ENCODE measurements around the gene STAM. TPM values are rescaled to one million over a fixed set of nuclear protein-coding genes. Genes with fewer than 3 reads are reported as not detected.

STAM gene
- total and polyA plus RNA-seq, 7 donors, result 5.4 to 19.3 (median 13.7) TPM

DNA sequence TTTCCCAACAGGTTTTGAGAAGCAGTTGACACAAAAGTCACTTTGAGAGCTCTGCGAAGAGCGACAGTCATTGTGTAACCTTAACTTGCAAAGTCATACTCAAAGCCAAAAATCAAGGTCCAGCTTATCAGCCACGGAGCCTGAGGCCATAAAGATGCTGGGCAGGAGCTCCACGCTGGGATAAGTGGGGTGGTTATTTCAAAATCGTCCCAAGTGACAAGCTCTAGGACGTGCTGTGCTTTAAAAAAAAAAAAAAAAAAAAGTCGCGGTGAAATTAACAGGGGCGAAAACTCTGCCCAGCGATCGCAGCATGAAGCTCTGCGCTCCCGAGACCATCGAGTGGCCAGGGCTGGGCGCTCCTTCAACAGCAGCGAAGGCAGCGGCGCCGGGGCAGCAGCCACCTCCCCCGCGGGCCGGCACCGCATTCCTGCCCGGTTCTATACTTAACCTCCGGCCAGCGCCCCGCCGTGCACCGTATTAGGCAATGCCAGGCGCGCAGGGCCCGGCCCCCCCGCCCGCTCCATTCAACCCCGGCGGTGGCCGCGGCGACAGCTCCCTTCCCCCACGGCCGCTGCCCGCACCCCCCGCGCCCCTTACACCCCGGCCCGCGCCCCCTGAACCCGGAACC is 27.4 kb upstream of the STAM start:
- Histone ChIP-seq H3K9me3 (no peaks in the 10 kb centered on the region), H3K27me3 (no peaks in the 10 kb centered on the region), H3K4me3 (peak overlapping the region; percentile 79 to 96 (median 88)), H3K4me1 (peaks cover 0 to 14% (median 5%) of the 10 kb centered on the region in 4 donors), H3K27ac (peak overlapping the region; percentile 96 to 98 (median 98)), H3K36me3 (no peaks in the 10 kb centered on the region)
- WGBS, 2 donors, result 1 to 3% methylated on average over 48 of the region's 48 CpGs
- TF ChIP-seq POLR2AphosphoS5 (IDR thresholded peaks at IDR 0.05) (peak in 3 of 4 donors; percentile 4 to 45 (median 31)), POLR2A (IDR thresholded peaks at IDR 0.05) (no peak), EP300 (IDR thresholded peaks at IDR 0.05) (no peak)
- TF ChIP-seq, protein P1, sequence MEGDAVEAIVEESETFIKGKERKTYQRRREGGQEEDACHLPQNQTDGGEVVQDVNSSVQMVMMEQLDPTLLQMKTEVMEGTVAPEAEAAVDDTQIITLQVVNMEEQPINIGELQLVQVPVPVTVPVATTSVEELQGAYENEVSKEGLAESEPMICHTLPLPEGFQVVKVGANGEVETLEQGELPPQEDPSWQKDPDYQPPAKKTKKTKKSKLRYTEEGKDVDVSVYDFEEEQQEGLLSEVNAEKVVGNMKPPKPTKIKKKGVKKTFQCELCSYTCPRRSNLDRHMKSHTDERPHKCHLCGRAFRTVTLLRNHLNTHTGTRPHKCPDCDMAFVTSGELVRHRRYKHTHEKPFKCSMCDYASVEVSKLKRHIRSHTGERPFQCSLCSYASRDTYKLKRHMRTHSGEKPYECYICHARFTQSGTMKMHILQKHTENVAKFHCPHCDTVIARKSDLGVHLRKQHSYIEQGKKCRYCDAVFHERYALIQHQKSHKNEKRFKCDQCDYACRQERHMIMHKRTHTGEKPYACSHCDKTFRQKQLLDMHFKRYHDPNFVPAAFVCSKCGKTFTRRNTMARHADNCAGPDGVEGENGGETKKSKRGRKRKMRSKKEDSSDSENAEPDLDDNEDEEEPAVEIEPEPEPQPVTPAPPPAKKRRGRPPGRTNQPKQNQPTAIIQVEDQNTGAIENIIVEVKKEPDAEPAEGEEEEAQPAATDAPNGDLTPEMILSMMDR (IDR thresholded peaks at IDR 0.05), result no peak
- DNase-seq, result peak; percentile 90
- intact Hi-C loops (cut with DNase I), result loop anchor here (1.0 kb wide), 1 partner anchor 28 kb away; the partner anchor contains the start of gene STAM

DNA sequence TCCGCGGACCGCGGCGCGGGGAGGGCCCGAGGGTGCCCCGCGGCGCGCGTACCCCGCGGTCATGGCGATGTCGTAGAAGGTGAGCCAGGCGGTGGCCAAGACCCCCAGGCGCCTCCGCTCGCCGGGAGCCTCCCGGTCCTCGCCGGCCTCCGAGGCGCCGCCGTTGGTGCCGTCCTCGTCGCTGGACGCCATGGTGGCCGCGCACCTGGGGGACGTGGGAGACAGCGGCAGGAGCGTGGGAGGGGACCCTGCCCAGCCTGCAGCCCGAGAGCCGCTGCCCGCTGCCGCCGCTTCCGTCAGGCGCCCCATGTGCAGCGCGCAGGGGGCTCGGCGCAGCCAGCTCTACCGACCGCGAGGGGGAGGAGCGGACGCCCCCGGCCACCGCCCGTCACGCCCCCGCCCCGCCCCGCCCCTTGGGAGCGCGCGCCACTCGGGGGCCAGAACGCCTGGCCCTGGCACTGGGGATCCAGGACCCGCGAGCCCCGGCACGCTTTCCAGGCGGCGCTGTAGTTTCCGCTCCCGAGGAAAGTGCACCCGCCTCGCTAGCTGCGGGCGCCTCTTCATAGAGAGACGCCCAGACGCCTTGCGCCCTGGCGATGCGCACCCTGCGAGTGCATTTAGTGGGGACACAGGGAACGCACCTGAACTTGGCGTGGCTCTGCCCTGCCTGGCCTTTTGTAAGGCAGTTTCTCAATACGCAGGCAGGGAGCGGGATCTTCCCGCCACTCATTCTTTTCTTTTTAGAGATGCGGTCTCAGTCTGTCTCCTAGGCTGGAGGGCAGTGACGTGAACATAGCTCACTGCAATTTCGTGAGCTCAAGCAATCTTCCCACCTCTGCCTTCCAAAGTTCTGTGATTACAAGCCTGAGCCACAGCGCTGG is 26.7 kb upstream of the STAM start, which contains the start of gene HACD1:
Gene HACD1 (minus strand): TSS at position 344 of the 881 bp plus-strand sequence. CDS start 35 bp downstream, at position 309.
- Histone ChIP-seq H3K27me3 (no peaks in the 10 kb centered on the region), H3K4me1 (peaks cover 0 to 14% (median 5%) of the 10 kb centered on the region in 4 donors), H3K4me3 (peak within 1 kb of the TSS; percentile 79 to 96 (median 88)), H3K9me3 (no peaks in the 10 kb centered on the region), H3K27ac (peak within 1 kb of the TSS; percentile 96 to 98 (median 98)), H3K36me3 (no peaks in the 10 kb centered on the region)
- TF ChIP-seq POLR2AphosphoS5 (IDR thresholded peaks at IDR 0.05), result peak; percentile 26 to 80 (median 67)
- TF ChIP-seq, protein P1 (IDR thresholded peaks at IDR 0.05), result no peak
- TF ChIP-seq EP300 (IDR thresholded peaks at IDR 0.05), result no peak
- peak in 1 of 2 donors; percentile 18 for TF ChIP-seq POLR2A (IDR thresholded peaks at IDR 0.05)
- intact Hi-C loops (cut with DNase I), result no loop called here
- peak; percentile 87 for DNase-seq
- WGBS, 2 donors, result 0 to 1% methylated on average over 92 of the region's 92 CpGs

DNA sequence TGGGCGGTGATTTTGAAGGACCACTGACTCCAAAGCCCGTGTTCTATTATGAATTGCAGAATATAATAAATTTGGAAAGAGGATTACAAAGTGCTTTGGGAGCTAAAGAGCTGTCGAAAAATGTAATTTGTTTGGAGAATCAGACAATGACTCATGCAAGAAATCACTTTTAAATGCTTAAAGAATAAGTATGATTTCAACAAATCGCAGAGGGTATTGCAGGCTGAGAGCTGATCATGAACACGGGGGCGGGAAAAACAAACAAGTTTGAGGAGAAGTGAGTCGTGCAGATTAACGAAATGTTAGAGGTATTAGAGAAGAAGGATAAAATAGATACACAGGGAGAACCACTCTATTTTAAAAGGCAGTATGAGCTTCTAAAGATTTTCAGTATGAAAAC is 21.9 kb upstream of the STAM start:
- Histone ChIP-seq H3K9me3 (no peaks in the 10 kb centered on the region), H3K36me3 (no peaks in the 10 kb centered on the region), H3K27me3 (no peaks in the 10 kb centered on the region), H3K4me1 (peaks cover 0 to 5% (median 2%) of the 10 kb centered on the region in 4 donors), H3K27ac (no peak overlapping the region), H3K4me3 (no peak overlapping the region)
- no peak for TF ChIP-seq POLR2A (IDR thresholded peaks at IDR 0.05)
- TF ChIP-seq EP300 (IDR thresholded peaks at IDR 0.05), result no peak
- TF ChIP-seq, protein P1 (IDR thresholded peaks at IDR 0.05), result no peak
- no peak for TF ChIP-seq POLR2AphosphoS5 (IDR thresholded peaks at IDR 0.05)
- 72 to 80% methylated on average over 8 of the region's 8 CpGs for WGBS, 2 donors
- DNase-seq, result no peak
- intact Hi-C loops (cut with DNase I), result no loop called here

DNA sequence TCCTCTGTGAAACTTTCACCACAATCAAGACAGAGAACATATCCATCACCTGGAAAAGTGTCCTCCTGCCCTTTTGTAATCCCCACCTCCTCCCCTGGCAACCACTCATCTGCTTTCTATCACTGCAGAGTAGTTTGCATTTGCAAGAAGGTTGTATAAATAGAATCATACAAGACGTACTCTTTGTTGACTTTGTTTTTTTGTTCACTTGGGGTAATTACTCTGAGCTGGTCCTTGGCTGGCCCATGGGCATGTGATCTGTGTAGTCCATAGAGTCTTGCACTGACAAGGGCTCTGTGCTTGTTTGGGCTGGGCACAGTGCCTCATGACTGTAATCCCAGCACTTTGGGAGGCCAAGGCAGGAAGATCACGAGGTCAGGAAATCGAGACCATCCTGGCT is 19.0 kb upstream of the STAM start:
- peak overlapping the region in 1 of 4 donors; percentile 19 for H3K27ac ChIP-seq
- H3K4me3 ChIP-seq, result no peak overlapping the region
- DNase-seq, result no peak
- intact Hi-C loops (cut with DNase I), result no loop called here
- no peaks in the 10 kb centered on the region for H3K27me3 ChIP-seq
- TF ChIP-seq, protein P1 (IDR thresholded peaks at IDR 0.05), result no peak
- peak in 1 of 4 donors; percentile 54 for TF ChIP-seq POLR2AphosphoS5 (IDR thresholded peaks at IDR 0.05)
- peak in 1 of 4 donors; percentile 18 for TF ChIP-seq EP300 (IDR thresholded peaks at IDR 0.05)
- no peaks in the 10 kb centered on the region for H3K4me1 ChIP-seq
- H3K36me3 ChIP-seq, result no peaks in the 10 kb centered on the region
- 40 to 71% methylated on average over 3 of the region's 3 CpGs for WGBS, 2 donors
- H3K9me3 ChIP-seq, result no peaks in the 10 kb centered on the region
